Stimulated activated CD8-positive, alpha-beta memory T cell treated with anti-CD3 and anti-CD28 coated beads, Interleukin-15, amount 100 ng/mL, for 4 hours (primary cell): ENCODE results near the gene TNIP1.

ENCODE experiments used
- DNase-seq, 2 donors: peaks; one replicate each; pipeline ENCODE4 v3.0.0-alpha.2; 2020; ENCODE audit warnings: low read depth in 2 of 2

TNIP1 gene

DNA sequence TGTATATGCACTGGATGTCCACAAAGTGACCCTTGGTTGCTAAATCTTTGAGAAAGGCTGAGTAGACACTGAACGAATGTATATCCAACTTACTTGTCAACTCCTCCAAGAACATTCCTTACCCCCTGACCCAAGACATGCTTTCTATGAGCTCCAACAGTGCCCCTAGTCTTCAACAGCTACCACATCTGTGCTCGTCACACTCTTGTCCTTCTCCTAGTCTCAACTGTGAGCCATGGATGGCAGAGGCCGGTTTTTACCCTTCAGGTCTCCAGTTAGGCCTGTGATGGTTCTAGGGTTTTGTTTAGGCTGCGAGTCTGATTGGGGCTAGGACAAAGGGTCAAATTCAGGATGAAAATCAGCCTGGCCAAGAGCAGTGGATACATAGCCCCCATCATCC is 79.4 kb downstream of the TNIP1 start:
- no peak for DNase-seq

DNA sequence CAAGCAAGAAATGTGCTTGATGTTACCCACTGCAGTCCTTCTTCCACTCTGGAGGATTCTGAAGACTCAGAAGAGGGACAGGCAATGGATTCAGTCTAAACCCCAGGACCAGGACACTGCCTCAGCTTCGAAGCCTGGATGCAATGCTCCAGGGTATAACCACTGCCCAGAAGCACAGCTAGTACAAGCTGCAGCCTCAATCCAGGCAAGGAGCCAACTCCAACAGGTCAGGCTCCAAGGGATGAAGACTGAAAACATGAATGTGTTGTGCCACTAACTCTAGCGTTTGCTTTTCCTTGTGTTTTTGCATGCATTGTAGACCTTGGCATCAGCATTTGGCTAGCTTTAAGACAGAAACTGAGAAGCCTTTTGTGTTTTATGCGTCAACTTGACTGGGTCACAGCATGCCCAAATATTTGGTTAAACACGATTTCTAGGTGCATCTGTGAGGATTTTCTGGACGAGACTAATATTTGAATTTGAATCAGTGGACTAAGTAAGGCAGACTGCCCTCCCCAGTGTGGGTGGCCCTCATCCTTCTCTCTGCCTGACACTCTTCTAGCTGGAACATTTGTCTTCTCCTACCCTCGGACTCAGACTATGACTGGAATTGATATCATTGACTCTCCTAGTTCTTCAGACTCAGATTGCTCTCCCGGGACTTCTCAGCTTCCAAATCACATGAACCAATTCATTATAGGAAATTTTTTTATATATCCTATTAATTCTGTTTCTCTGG is 81.0 kb downstream of the TNIP1 start:
- no peak for DNase-seq

DNA sequence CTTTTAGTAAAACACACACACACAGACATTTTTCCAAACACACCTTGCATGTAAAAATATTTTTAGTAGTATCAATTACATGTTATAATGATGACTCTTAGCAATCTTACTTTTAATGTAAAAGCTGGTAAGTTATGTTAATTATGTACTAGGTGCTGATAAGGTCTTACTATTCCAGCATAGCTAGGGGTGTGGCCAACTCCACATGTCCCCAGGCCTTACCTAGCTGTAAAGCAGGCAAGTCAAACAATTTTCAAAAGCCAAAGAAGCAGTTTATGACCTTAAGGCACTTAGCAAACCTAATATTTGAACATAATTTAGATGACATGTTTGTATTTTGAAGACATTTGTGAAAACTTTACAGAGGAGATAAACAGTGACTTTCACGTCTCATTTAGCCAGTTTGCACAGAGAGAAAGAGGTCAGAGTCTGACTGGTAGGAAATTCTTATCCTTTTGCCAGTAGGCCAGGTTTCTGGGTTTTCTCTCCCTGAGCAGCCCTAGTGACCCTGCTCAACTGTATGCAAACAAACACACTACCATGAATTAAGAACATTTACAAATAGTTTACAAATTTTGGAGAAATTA is 86.9 kb downstream of the TNIP1 start:
- DNase-seq, result no peak

DNA sequence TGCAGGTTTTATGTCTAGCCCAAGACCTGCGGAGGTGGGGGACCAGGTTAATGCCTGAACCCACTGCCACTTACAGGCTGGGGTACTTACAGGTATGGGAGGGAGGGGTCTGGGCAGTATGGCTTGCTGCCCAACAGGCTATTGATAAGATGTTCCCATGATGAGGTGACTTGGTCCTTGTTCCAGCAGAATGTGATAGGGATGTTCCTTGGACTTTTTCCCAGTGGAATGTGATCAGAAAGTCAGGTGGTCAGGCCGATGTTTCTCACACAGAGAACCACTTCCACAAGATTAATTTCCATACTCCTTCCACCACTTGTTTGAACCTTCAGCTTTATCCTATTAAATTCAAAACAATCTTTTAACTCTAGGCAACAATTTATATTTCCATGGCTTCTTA is 87.4 kb downstream of the TNIP1 start:
- no peak for DNase-seq

DNA sequence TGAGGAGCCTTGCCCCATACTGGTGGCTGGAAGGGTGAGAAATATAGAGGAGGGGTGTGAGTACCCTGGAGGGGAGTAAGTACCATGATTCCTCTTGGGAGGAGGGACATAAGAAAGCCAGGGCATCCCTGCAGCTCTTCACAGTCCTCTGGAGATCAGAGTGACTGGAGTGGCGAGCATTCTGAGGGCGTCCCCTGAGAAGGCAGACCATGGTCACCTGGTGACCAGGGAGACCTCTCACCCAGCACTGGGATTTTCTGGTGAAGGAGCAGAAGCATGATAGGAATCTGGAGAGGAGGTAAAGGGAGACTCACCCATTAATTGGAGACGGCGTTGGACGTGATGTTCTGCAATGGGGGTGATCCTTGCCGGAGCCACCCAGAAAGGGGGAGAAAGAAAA is 88.1 kb downstream of the TNIP1 start:
- no peak for DNase-seq

DNA sequence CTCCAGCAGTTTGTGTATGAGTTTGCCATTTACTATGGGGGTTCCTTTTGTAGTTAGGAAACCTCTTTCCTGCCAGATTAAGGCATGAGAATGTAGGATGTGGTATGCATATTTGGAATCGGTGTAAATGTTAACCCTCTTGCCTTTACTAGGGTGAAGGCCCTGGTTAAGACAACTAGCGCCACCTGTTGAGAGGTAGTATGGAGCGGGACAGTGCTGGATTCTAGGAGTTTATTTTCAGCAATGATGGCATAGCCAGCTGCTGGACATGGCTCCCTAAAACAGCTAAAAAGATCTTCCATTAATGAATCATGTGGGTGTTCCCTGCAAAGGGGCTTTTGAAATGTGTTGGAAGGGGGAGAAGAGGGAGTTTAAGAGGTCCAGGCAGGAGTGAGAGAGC is 91.1 kb downstream of the TNIP1 start:
- no peak for DNase-seq

DNA sequence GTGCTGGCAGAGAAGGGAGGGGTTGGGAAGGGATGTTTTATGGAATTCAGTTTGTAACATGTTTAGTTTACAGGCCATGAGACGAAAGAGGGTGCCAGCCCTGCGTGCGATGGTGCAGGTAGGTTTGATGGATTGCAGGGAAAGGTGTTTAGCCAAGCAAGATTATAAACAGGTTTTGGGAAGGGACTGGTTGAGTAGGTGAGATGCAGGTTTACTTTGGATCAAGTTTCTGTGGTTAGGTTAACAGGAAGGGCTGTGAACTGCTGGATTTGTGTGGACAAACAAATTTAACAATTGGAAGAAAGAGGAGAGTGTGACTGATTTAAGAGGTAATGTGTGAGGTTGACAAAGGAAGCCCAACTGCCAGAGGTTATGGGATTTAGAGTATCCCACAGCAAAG is 93.1 kb downstream of the TNIP1 start:
- no peak for DNase-seq
